Heart left ventricle (tissue), 13 donors: ENCODE results near the gene PRKCA.

Experiments
- CTCF ChIP-seq, 12 donors: fragments of 200-600 bp; sonication (generic) in 4 of 12; IDR thresholded peaks; one replicate each; pipeline versions ENCODE4 v1.5.0 to v1.8.0; 2018 to 2022; ENCODE audit warnings: antibody characterized with exemption in 12 of 12, mild to moderate bottlenecking in 5 of 12
- POLR2A ChIP-seq, 2 donors: fragments of 450-650 bp; IDR thresholded peaks; one replicate each; pipeline ENCODE4 v1.6.1; 2017; ENCODE audit warnings: antibody characterized with exemption in 2 of 2, mild to moderate bottlenecking in 2 of 2, moderate library complexity in 2 of 2
- donor health status: ischemic (EF 13 %, LVEDD 7.1; RV severe dilation, severe dysfunction).
- donor health status: DM: no; HTN: yes; CAD: no.
- donor health status: DM: no; HTN: no; CAD: no.
- donor health status: ischemic (EF 25% LVEDD 6.9; RV normal size, moderate dysfunction).
- donor health status: ischemic (EF 25% LVEDD 5.7; RV mildly dilated, moderate dysfunction).
- donor health status: ischemic (EF 35%, LVEDD 5.7; RV mildly dilated, moderate dysfunction).
- donor health status: nonischemic (EF 11% LVEDD 7.7; RV severe dilation, severe dysfunction).
- donor health status: DM: yes; HTN: yes; CAD: no.
- donor health status: PGD.
- donor health status: ischemic (EF 29% LVEDD 5.4; RV normal size, mild dysfunction).
- donor health status: nonischemic (EF 23%, LVEDD 6.1; RV moderate dilation, normal function).

GRCh38 chr17:66835476-66835875, 533.1 kb downstream of the PRKCA start:
- TF ChIP-seq CTCF (IDR thresholded peaks at IDR 0.05) (no peak), POLR2A (IDR thresholded peaks at IDR 0.05) (no peak)
